Fibroblast of the aortic adventitia (primary cell): Measurements from ENCODE around the gene MAP3K4. TPM values are rescaled to one million over a fixed set of nuclear protein-coding genes. Genes with fewer than 3 reads are reported as not detected.
"Not testable (repeated sequence)": the region's sequence is repeated elsewhere in the genome, so short reads cannot be mapped to it uniquely, and the experiment has no call there.

ENCODE experiments used
- DNase-seq: peaks from one replicate; pipeline ENCODE4 v3.0.0-alpha.2; 2010; ENCODE audit warnings: low read depth
- H3K4me3 ChIP-seq: 2 replicates; pipeline ENCODE4 v1.5.1; 2011; ENCODE audit warnings: low read depth, mild to moderate bottlenecking, control low read depth, low read length, moderate library complexity
- CTCF ChIP-seq: IDR thresholded peaks from 2 replicates; pipeline ENCODE4 v1.5.1; 2011; ENCODE audit warnings: mild to moderate bottlenecking, low read length, control low read depth, inconsistent platforms; ENCODE audit not compliant: insufficient read depth
- total RNA-seq: library from RNA; depleted of rRNA; stranded (reverse); fragments of >200 nt; gene quantifications from 2 replicates; pipeline ENCODE4 v1.2.3, GENCODE V29; 2012; ENCODE audit warnings: low replicate concordance

Gene MAP3K4
- total RNA-seq, 1 donor: 25.0 TPM

DNA sequence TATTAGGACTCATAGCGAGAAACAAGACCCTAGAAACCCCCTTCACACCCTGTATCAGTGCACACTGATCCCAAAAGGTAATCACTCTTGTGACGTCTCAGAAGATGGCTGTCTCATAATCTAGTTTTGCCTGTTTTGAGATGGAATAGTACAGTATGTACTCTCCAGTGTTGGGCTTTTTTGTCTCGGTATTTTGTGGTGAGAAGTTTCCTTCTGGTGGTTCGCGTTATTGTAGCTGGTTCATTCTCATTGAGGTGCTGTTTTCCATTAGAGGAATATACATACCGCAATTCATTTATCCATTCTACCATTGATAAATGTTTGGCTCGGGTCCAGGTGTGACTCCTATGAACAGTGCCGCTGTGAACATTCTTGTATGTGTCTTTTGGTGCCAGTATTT, 27.9 kb upstream of the MAP3K4 start:
- H3K4me3 ChIP-seq: no peak overlapping the region
- DNase-seq: no peak
- no peak for TF ChIP-seq CTCF

DNA sequence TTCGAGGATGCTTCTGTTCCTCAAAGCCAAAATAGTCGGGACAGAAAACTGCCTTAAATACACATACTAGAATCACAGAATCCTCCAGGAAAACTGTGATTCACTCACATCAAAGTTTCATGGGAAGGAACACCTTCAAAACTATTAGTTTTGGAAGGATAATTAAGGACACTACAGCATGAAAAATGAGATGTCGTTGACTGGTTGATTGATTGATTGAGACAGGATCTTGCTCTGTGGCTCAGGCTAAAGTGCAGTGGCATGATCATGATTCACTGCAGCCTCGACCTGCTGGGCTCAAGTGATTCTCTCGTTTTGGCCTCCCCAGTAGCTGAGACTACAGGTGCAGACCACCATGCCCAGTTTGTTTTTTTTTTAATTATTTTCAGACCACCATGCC, 25.7 kb upstream of the MAP3K4 start:
- no peak for TF ChIP-seq CTCF
- DNase-seq: no peak
- no peak overlapping the region for H3K4me3 ChIP-seq

DNA sequence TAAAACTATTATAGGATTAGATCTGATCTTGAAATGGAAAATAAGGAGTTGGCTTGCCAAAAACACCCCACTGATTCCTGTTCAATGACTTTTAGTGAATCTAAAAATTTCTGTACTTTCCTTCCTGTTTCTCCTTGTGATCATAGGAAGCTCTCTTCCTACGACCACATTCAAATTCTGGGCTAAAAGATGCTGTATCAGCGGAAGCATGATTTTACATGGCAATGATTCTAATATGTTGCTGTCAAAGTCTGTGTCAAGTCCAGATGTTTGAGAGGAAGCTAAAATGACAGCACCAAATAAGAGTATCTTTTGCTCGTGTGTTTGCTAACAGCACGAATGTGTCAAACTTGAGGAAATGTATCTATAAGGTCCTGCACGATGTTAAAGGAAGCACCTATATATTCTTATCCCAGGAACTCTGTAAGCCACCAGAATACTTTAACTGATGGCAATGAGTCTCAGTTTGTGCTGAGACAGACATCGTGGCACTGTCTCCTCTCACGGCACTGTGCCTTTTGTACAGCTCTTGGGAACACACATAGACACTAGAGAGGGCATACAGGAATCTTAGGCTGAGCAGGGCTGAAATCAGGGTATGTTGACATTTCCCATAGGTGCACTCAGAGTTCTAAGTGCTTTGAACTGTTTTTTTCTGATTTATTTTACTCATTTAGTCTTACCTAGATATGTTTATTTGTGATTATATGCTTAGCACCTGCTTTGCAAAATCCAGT, 24.9 kb upstream of the MAP3K4 start:
- no peak for DNase-seq
- no peak overlapping the region for H3K4me3 ChIP-seq
- no peak for TF ChIP-seq CTCF

DNA sequence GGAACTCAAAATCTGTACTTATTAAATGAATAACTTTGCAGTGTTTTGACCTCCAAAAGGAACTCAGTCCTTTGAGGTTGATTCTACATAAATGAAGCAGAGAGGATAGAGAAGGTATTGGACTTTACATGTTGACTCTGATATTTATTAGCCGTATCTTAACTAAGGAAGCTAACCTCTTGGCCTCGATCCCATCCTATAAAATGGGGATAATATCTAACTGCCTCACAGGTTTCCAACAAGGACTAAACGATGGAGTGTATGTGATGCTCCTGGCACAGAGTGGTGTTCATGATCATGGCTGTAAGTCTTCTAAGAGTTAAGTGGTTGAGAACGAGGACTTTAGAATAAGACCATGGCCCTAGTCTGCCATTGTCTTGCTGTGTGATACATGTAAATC, 24.2 kb upstream of the MAP3K4 start:
- DNase-seq: no peak
- H3K4me3 ChIP-seq: no peak overlapping the region
- TF ChIP-seq CTCF: no peak

DNA sequence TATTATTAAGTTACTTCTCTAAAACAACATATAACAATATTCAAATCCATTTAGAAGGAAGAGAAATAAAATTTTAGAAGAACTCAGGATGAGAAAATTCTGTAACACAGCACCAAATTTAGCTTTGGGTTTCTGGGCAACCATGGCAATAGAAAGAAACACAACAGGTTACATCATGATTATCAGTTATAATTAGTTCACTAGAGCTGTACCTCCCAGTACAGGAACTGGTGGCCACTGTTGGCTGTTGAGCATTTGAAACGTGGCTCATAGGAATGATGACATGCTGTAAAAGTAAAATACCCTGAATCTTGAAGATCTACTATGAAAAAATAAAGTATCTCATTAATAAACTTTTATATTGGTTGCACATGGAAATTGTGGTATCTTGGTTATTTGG, 23.7 kb upstream of the MAP3K4 start:
- DNase-seq: no peak
- no peak for TF ChIP-seq CTCF
- no peak overlapping the region for H3K4me3 ChIP-seq

GRCh38 chr6:160971171-160971570, 20.4 kb upstream of the MAP3K4 start:
- no peak overlapping the region for H3K4me3 ChIP-seq
- no peak for TF ChIP-seq CTCF
- no peak for DNase-seq

DNA sequence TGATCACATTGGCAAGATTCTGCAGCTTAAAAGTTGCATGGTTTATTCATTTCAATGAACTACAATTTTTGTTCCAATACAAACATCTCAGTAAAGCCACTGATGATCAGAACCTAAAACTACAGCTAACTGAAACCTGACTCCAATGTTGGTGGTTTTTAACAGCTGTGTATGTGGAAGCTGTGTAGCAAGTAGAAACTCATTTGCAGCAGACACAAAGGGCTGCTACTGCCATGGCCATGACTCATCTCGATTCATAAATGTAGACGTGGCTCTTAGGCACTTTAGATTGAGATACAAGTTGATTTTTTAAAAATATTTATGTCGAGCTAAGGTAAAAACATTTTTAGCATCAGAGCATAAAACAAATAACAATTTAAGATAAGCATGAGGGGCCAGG, 19.5 kb upstream of the MAP3K4 start:
- DNase-seq: peak; percentile 85
- no peak overlapping the region for H3K4me3 ChIP-seq
- TF ChIP-seq CTCF: no peak

DNA sequence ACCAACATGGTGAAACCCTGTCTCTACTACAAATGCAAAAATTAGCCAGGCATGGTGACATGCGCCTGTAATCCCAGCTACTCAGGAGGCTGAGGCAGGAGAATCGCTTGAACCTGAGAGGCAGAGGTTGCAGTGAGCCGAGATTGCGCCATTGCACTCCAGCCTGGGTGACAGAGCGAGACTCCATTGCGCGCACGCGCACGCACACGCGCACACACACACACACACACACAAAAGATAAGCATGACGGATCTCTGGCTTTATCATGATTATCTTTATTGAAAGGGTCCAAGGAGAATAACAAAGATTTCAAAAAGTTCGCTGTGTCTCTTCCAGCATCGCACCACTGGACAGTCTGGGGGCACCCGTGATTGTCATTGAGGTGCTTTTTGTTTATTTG, 19.0 kb upstream of the MAP3K4 start:
- not testable (repeated sequence) for H3K4me3 ChIP-seq, DNase-seq
